Measurements from ENCODE around the gene NBPF1.
"Not testable (repeated sequence)": the region's sequence is repeated elsewhere in the genome, so short reads cannot be mapped to it uniquely, and the experiment has no call there.

GRCh38 chr1:16519255-16519951 is 94.0 kb downstream of the NBPF1 start:
- TF ChIP-seq CTCF (IDR thresholded peaks at IDR 0.05); ZFX (IDR thresholded peaks at IDR 0.05; ENCODE audit: borderline replicate concordance): not testable (repeated sequence)

Measured in 22Rv1 (cell line).